ENCODE measurements around the gene DNAJC27. TPM values are rescaled to one million over a fixed set of nuclear protein-coding genes. Genes with fewer than 3 reads are reported as not detected.

The DNAJC27 gene
- total RNA-seq, 3 donors from 2014 or later (not counting 1 experiment from before 2014, with no cell fraction given) = 14.1 to 19.7 (median 16.6) TPM

DNA sequence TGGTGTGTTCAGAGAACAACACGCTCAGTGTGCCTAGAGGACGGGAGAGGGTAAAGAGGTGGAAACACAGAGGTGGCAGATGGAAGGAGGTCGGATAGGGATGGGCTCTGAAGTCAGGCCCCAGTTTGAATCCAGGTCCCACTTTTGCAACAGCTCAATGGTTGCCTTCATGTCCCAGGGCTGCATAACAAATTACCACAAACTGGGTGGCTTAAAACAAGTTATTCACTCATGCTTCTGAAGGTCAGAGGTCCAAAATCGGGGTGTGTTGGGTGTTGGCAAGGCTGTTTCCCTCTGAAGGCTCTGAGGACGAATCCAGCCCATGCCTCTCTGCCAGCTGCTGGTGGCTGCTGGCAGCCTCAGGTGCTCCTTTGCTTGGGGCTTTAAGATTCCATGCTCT lies 39.0 kb downstream of the DNAJC27 start:
- 87% methylated on average over 5 of the region's 5 CpGs for WGBS (ENCODE audit: insufficient coverage)
- no peaks in the 10 kb centered on the region for H3K9me3 ChIP-seq (ENCODE audit: control insufficient read depth, insufficient read depth, low read length)
- H3K36me3 ChIP-seq (ENCODE audit: control insufficient read depth, insufficient read depth, low read length) = no peaks in the 10 kb centered on the region
- intact Hi-C loops (cut with micrococcal nuclease) = no loop called here
- Mint-ChIP-seq H3K9me3 (no peaks in the 10 kb centered on the region), H3K4me3 (no peak overlapping the region), H3K27ac (no peak overlapping the region), H3K4me1 (peaks cover 7 to 9% of the 10 kb centered on the region in 2 donors), H3K27me3 (ENCODE audit: low read depth in 2 of 2) (no peaks in the 10 kb centered on the region), H3K36me3 (no peaks in the 10 kb centered on the region)
- TF ChIP-seq, protein P1, sequence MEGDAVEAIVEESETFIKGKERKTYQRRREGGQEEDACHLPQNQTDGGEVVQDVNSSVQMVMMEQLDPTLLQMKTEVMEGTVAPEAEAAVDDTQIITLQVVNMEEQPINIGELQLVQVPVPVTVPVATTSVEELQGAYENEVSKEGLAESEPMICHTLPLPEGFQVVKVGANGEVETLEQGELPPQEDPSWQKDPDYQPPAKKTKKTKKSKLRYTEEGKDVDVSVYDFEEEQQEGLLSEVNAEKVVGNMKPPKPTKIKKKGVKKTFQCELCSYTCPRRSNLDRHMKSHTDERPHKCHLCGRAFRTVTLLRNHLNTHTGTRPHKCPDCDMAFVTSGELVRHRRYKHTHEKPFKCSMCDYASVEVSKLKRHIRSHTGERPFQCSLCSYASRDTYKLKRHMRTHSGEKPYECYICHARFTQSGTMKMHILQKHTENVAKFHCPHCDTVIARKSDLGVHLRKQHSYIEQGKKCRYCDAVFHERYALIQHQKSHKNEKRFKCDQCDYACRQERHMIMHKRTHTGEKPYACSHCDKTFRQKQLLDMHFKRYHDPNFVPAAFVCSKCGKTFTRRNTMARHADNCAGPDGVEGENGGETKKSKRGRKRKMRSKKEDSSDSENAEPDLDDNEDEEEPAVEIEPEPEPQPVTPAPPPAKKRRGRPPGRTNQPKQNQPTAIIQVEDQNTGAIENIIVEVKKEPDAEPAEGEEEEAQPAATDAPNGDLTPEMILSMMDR (IDR thresholded peaks at IDR 0.05) = no peak
- no peak for ATAC-seq
- no peak overlapping the region for H3K27ac ChIP-seq (ENCODE audit: low read length)
- H3K27me3 ChIP-seq (ENCODE audit: control insufficient read depth, insufficient read depth, low read length) = no peaks in the 10 kb centered on the region
- no peak overlapping the region for H3K4me3 ChIP-seq (ENCODE audit: low read length)
- DNase-seq = no peak
- H3K4me1 ChIP-seq (ENCODE audit: control insufficient read depth, insufficient read depth, low read length) = no peaks in the 10 kb centered on the region

DNA sequence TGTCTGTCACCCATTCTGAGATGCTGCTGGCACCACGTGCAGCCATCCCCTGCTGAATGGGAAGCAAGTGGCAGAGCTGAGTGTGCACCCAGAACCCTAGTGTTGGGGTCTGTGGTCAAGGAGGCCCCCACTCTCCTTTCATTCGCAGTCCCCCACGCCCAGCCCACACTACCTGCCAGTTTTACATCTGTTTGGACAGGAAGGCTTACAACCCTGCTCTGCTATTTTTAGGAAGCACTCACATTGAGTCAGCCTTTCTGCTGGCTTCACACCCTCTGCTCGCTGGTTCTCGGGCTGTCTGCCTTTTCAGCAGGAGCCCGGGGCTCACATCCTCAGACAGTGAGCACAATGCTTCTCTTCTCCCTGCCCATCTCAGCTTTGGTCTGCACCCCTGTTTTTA lies 41.0 kb downstream of the DNAJC27 start:
- TF ChIP-seq, protein P1 (IDR thresholded peaks at IDR 0.05) = no peak
- no peaks in the 10 kb centered on the region for H3K27me3 ChIP-seq (ENCODE audit: control insufficient read depth, insufficient read depth, low read length)
- no peaks in the 10 kb centered on the region for H3K36me3 Mint-ChIP-seq
- no peaks in the 10 kb centered on the region for H3K9me3 Mint-ChIP-seq
- H3K27ac Mint-ChIP-seq = no peak overlapping the region
- H3K36me3 ChIP-seq (ENCODE audit: control insufficient read depth, insufficient read depth, low read length) = no peaks in the 10 kb centered on the region
- DNase-seq (no peak), ATAC-seq (peak; percentile 42 to 64 (median 46))
- H3K27me3 Mint-ChIP-seq (ENCODE audit: low read depth in 2 of 2) = peaks cover 2 to 7% of the 10 kb centered on the region in 2 donors
- 4% methylated on average over 6 of the region's 6 CpGs for WGBS (ENCODE audit: insufficient coverage)
- intact Hi-C loops (cut with micrococcal nuclease) = no loop called here
- peaks cover 9 to 15% of the 10 kb centered on the region in 2 donors for H3K4me1 Mint-ChIP-seq
- H3K27ac ChIP-seq (ENCODE audit: low read length) = no peak overlapping the region
- H3K4me3 Mint-ChIP-seq = no peak overlapping the region
- H3K4me1 ChIP-seq (ENCODE audit: control insufficient read depth, insufficient read depth, low read length) = peaks cover 15% of the 10 kb centered on the region
- no peak overlapping the region for H3K4me3 ChIP-seq (ENCODE audit: low read length)
- no peaks in the 10 kb centered on the region for H3K9me3 ChIP-seq (ENCODE audit: control insufficient read depth, insufficient read depth, low read length)

DNA sequence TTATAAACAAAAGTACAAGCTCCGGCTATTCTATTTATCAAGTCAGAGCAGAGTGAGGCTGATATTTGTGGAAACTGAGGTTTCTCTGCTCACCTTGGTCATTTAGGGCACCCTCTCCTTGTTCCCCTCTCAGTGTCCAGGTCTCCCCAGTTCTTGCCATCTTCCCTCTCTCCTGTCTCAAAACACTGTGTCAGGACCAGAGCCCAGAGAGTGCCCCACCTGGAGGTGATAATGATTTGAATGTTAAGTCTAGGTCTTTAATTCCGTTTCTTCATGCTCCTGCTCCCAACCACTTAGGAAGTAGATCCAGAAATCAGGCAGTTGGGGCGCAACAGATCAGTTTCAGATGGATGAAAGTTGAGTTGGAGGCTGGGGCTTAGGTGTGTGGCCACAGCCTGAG lies 42.5 kb downstream of the DNAJC27 start:
- H3K4me1 Mint-ChIP-seq = peaks cover 9 to 15% of the 10 kb centered on the region in 2 donors
- no peak for ATAC-seq

DNA sequence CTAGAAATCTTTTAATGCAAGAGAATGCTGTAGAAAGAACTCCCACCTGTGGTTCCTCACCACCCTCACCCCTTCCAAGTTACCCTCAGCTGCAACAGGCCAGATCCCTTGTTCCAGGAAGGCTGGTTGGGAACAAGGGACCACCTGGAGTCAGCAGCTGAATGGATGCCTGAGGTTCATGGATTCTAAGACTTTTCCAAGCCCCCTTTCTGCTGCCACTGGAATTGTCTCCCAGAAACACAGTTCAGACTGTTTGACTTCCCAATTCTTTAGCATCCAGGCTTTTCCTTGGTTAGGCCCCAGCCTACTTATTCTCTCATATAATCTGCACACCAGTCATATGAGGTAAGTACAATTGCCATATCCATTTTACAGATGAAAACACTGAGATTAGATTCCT lies 43.7 kb downstream of the DNAJC27 start:
- intact Hi-C loops (cut with micrococcal nuclease) = no loop called here
- H3K4me3 Mint-ChIP-seq = no peak overlapping the region

More for the DNA sequence above, 42.5 kb downstream of the DNAJC27 start:
- WGBS (ENCODE audit: insufficient coverage) = 100% methylated on average over 1 of the region's 3 CpGs
- H3K27ac ChIP-seq (ENCODE audit: low read length) = no peak overlapping the region
- H3K27me3 Mint-ChIP-seq (ENCODE audit: low read depth in 2 of 2) = peaks cover 2 to 7% of the 10 kb centered on the region in 2 donors
- H3K9me3 Mint-ChIP-seq = no peaks in the 10 kb centered on the region
- no peak overlapping the region for H3K27ac Mint-ChIP-seq
- no peaks in the 10 kb centered on the region for H3K9me3 ChIP-seq (ENCODE audit: control insufficient read depth, insufficient read depth, low read length)
- no peak overlapping the region for H3K4me3 ChIP-seq (ENCODE audit: low read length)
- TF ChIP-seq, protein P1 (IDR thresholded peaks at IDR 0.05) = no peak
- H3K27me3 ChIP-seq (ENCODE audit: control insufficient read depth, insufficient read depth, low read length) = no peaks in the 10 kb centered on the region
- no peak overlapping the region for H3K4me3 Mint-ChIP-seq
- intact Hi-C loops (cut with micrococcal nuclease) = no loop called here
- H3K4me1 ChIP-seq (ENCODE audit: control insufficient read depth, insufficient read depth, low read length) = peaks cover 15% of the 10 kb centered on the region
- H3K36me3 Mint-ChIP-seq = no peaks in the 10 kb centered on the region
- no peak for DNase-seq
- no peaks in the 10 kb centered on the region for H3K36me3 ChIP-seq (ENCODE audit: control insufficient read depth, insufficient read depth, low read length)

More for the DNA sequence above, 43.7 kb downstream of the DNAJC27 start:
- Mint-ChIP-seq H3K27ac (no peak overlapping the region), H3K27me3 (ENCODE audit: low read depth in 2 of 2) (peaks cover 10 to 13% of the 10 kb centered on the region in 2 donors), H3K9me3 (no peaks in the 10 kb centered on the region), H3K4me1 (peaks cover 9 to 15% of the 10 kb centered on the region in 2 donors), H3K36me3 (no peaks in the 10 kb centered on the region)
- Histone ChIP-seq H3K4me1 (ENCODE audit: control insufficient read depth, insufficient read depth, low read length) (peaks cover 15% of the 10 kb centered on the region), H3K9me3 (ENCODE audit: control insufficient read depth, insufficient read depth, low read length) (no peaks in the 10 kb centered on the region), H3K27me3 (ENCODE audit: control insufficient read depth, insufficient read depth, low read length) (no peaks in the 10 kb centered on the region), H3K36me3 (ENCODE audit: control insufficient read depth, insufficient read depth, low read length) (no peaks in the 10 kb centered on the region), H3K4me3 (ENCODE audit: low read length) (no peak overlapping the region), H3K27ac (ENCODE audit: low read length) (no peak overlapping the region)
- DNase-seq = no peak
- no peak for ATAC-seq
- TF ChIP-seq, protein P1 (IDR thresholded peaks at IDR 0.05) = no peak

Data from natural killer cell (primary cell).